GM12874 (cell line): ENCODE results near the gene TSPAN32.

Experiments
- TF ChIP-seq, protein P1 (sequence below): IDR thresholded peaks from 2 replicates; pipeline ENCODE4 v1.5.1; 2011; ENCODE audit warnings: low read depth, mild to moderate bottlenecking, control low read depth, low read length, moderate library complexity; ENCODE audit not compliant: insufficient read depth

The TSPAN32 gene

DNA sequence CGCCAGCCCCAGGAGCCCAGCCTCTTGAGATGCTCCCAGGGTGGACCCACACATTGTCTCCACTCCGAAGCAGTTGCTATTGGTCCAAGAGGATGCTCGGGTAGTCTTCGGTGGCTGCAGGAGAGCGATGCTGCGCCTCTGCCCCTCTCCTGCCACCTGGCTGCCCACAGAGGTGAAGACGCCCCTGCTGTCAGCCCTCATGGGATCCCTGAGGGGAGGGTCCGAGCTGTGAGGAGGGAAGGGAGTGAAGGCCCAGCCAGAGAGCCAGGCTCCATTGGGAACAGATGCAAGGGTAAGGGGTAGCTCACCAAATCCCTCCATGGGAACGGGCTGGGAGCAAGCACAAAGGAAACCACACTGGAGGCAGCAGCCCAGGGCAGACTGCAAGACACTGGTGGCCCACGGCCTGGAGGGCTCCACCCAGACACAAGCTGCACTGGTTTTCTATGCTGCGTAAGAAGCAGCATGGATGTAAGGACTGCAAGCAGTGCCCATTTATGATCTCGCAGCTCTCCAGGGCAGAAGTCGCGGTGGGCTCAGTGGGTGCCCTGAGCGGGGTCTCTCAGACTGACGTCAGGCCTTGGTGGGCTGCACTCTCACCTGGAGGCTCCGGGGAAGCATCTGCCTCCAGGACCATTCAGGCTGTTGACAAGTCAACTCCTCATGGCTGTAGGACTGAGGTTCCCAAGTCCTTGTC lies 15.7 kb downstream of the TSPAN32 start:
- TF ChIP-seq, protein P1, sequence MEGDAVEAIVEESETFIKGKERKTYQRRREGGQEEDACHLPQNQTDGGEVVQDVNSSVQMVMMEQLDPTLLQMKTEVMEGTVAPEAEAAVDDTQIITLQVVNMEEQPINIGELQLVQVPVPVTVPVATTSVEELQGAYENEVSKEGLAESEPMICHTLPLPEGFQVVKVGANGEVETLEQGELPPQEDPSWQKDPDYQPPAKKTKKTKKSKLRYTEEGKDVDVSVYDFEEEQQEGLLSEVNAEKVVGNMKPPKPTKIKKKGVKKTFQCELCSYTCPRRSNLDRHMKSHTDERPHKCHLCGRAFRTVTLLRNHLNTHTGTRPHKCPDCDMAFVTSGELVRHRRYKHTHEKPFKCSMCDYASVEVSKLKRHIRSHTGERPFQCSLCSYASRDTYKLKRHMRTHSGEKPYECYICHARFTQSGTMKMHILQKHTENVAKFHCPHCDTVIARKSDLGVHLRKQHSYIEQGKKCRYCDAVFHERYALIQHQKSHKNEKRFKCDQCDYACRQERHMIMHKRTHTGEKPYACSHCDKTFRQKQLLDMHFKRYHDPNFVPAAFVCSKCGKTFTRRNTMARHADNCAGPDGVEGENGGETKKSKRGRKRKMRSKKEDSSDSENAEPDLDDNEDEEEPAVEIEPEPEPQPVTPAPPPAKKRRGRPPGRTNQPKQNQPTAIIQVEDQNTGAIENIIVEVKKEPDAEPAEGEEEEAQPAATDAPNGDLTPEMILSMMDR = no peak

DNA sequence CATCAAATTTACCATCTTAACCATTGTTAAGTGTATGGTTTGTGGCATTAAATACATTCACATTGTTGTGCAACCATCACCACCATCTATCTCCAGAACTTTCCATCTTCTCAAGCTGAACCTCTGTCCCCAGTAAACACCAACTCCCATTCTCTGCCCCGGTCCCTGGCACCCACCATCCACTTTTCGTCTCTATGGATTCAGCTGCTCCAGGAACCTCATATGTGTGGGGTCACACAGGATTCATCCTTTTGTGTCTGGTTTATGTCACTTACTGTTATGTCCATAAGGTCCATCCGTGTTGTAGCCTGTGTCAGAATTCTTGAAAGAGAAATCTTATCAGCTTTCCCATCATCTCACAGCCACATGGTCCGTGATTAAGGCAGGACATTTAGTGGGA lies 16.3 kb downstream of the TSPAN32 start:
- TF ChIP-seq, protein P1 = no peak

DNA sequence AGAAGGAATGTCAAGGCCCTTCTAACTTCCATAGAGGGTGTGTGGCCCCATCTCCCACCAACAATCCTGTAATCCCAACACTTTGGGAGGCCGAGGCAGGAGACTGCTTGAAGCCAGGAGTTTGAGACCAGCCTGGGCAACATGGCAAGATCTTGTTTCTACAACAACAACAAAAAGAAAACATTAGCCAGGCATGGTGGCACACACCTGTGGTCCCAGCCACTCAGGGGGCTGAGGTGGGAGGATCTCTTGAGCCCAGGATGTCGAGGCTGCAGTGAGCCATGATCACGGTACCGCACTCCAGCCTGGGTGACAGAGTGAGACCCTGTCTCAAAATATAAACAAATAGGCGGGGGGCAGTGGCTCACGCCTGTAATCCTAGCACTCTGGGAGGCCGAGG lies 16.9 kb downstream of the TSPAN32 start:
- TF ChIP-seq, protein P1 = no peak

DNA sequence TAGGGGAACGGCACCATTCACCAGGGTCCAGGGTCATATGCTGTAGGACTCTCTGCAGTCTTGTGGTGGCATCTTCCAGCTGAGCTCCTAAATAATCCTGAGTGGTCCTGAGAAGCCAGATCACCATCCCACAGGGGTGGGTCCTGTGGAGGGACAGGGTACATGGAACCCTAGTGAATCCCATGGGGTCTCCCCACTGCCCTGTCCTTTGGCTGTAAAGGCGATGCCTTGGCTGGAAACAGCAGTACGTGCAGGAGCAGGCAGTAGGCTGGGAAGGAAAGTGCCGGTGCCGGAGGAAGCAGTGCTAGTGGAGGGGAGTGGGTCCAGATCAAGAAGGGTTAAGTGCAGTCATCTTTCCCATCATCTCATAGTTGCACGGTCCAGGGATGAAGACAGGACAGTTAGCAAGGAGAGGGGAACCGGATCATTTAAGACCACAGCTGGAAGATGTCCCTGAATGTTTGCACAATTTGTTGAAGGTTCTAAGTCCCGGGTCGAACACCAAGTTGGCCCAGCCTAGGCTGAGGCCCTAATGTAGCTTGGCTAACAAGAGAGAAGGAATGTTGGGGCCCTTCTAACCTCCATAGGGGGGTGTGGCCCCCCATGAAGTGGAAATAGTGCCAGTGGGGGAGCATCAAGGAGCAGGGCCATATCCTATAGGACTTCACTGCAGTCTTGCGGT lies 18.1 kb downstream of the TSPAN32 start:
- TF ChIP-seq, protein P1 = no peak

DNA sequence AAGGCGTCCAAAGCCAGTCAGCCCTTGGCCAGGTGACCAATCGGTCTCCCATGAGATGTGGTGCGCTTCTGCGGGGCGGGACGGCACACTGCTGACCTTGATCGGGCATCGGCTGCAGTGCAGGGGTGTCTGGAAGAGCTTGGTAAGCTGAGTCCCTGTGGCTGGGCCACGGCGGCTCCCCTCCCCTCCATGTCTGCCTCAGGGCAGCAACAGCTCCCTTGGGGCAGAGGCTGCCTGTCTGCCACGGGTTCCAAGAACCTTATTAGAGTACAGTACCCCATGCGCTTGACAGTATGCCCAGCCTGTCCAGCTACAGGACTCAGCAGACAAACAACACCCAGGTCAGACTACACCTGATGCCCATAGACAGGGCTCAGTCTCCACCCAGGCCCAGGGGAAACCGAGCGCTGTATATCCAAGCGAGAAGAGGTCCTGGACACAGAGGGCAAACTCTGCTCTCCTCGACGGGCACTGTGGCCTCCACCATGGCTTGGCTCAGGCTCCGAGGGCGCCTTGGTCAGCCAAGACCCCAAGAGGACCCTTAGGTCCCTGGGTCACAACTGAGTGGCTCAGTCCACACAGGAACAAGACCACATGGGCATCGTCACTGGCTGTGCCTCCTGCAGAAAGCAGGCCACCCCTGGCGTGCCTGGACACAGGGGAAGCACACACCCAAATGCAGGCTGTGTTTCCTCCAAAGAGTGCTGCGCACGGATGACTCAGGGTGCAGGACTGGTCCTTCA lies 18.9 kb downstream of the TSPAN32 start:
- TF ChIP-seq, protein P1 = no peak

DNA sequence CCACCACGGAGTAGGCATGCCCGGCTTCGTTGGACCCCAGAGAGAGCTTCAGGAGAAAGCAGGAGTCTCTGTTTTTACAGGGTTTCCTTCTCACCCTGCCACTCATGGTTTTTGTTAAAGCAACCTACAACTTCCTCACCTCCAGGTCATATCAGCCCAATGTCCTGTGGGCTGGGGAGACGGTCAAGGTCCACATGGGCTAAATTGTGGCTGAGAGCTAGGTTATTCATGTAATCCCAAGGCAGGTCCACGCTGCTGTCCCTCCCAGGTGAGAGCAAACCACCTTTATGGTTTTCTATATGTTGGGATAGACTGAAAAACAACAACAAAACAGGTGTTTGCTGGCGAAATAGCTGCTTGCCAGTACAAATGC lies 19.5 kb downstream of the TSPAN32 start:
- TF ChIP-seq, protein P1 = no peak

DNA sequence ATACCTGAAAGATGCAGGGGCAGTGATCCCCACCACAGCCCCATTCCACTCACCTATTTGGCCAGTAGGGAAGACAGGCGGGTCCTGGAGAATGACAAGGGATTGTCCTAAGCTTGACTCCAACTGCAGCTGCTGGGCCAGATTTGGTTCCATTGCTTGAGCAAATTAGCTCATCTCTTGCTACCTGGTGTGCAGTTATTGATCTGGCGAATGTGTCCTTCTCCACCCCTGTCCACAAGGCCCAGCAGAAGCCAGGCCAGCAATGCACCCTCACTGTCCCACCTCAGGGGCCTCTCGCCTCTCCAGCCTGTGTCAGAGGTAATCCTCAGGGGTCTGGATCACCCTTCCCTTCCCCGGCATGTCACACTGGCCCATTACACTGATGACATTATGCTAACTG lies 23.3 kb downstream of the TSPAN32 start:
- TF ChIP-seq, protein P1 = no peak
